ENCODE results near the gene SNRNP70. TPM values are rescaled to one million over a fixed set of nuclear protein-coding genes. Genes with fewer than 3 reads are reported as not detected.
"Not testable (repeated sequence)": the region's sequence is repeated elsewhere in the genome, so short reads cannot be mapped to it uniquely, and the experiment has no call there.

The SNRNP70 gene
- total and polyA plus RNA-seq, 4 donors = 125 to 463 (median 293) TPM

DNA sequence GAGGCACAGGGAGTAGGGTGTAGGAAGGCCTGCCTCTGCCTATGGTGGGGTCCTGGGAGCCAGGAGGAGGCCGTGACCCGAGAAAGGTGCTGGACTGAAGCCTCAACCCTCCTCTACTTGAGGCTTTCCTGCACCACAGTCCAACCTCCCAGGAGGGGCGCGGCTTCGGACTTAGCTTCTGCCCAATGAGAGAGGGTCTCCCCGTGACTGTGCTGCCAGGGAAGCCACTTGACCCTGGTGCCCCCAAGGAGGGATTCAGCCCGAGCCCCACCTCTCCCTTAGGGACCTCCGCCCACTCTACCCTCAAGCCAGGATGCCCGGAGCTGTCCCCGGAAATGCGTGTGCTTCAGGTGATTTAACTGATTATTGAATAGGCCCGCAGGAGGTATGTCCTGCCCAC, 36.2 kb upstream of the SNRNP70 start, which contains the start of gene CGB8:
Gene CGB8 (minus strand): TSS at position 101 of the 400 bp plus-strand sequence. CDS start 372 bp downstream, outside the sequence.
- H3K27me3 ChIP-seq (ENCODE audit: control insufficient read depth, insufficient read depth, low read length); H3K4me3 ChIP-seq (ENCODE audit: low read depth, low read length); H3K9me3 ChIP-seq (ENCODE audit: control insufficient read depth, insufficient read depth, low read length); H3K4me1 ChIP-seq (ENCODE audit: control insufficient read depth, insufficient read depth, low read length); H3K36me3 ChIP-seq (ENCODE audit: control insufficient read depth, insufficient read depth, low read length); H3K27ac ChIP-seq (ENCODE audit: low read depth, low read length); DNase-seq (ENCODE audit: low read depth in 4 of 6, low spot score in 6 of 6): not testable (repeated sequence)
- 68% methylated on average over 2 of the region's 12 CpGs for WGBS (ENCODE audit: insufficient coverage)

DNA sequence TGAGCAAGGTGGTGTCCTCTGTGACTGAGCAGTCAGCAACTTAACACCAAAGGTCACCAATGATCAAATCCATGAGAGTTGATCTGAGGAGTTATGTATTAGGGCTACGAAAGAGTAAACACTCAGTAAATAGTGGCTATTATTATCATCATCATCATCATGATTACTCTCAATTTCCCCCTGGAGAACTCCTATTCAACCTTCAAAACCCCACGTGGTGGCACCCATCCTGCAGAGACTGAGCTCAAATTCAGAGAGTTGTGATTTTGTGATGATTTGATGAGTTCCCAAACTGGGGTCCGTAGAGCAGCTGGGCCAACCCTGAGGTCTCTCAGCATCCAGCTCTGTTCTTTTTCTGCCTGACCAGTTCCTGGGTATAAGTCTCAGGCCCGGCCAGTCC, 35.4 kb upstream of the SNRNP70 start:
- H3K4me3 ChIP-seq (ENCODE audit: low read depth, low read length); H3K4me1 ChIP-seq (ENCODE audit: control insufficient read depth, insufficient read depth, low read length); H3K27ac ChIP-seq (ENCODE audit: low read depth, low read length); H3K9me3 ChIP-seq (ENCODE audit: control insufficient read depth, insufficient read depth, low read length); DNase-seq (ENCODE audit: low read depth in 4 of 6, low spot score in 6 of 6); H3K36me3 ChIP-seq (ENCODE audit: control insufficient read depth, insufficient read depth, low read length); H3K27me3 ChIP-seq (ENCODE audit: control insufficient read depth, insufficient read depth, low read length): not testable (repeated sequence)
- no CpG with 5 or more reads among the region's 4 CpGs for WGBS (ENCODE audit: insufficient coverage)

- DNase-seq (ENCODE audit: low read depth in 4 of 6, low spot score in 6 of 6); H3K27ac ChIP-seq (ENCODE audit: low read depth, low read length); H3K4me3 ChIP-seq (ENCODE audit: low read depth, low read length); H3K9me3 ChIP-seq (ENCODE audit: control insufficient read depth, insufficient read depth, low read length); H3K27me3 ChIP-seq (ENCODE audit: control insufficient read depth, insufficient read depth, low read length); H3K36me3 ChIP-seq (ENCODE audit: control insufficient read depth, insufficient read depth, low read length); H3K4me1 ChIP-seq (ENCODE audit: control insufficient read depth, insufficient read depth, low read length): not testable (repeated sequence)
- 88% methylated on average over 22 of the region's 24 CpGs for WGBS (ENCODE audit: insufficient coverage)
Measured at GRCh38 chr19:49050376-49051033, 34.7 kb upstream of the SNRNP70 start.

DNA sequence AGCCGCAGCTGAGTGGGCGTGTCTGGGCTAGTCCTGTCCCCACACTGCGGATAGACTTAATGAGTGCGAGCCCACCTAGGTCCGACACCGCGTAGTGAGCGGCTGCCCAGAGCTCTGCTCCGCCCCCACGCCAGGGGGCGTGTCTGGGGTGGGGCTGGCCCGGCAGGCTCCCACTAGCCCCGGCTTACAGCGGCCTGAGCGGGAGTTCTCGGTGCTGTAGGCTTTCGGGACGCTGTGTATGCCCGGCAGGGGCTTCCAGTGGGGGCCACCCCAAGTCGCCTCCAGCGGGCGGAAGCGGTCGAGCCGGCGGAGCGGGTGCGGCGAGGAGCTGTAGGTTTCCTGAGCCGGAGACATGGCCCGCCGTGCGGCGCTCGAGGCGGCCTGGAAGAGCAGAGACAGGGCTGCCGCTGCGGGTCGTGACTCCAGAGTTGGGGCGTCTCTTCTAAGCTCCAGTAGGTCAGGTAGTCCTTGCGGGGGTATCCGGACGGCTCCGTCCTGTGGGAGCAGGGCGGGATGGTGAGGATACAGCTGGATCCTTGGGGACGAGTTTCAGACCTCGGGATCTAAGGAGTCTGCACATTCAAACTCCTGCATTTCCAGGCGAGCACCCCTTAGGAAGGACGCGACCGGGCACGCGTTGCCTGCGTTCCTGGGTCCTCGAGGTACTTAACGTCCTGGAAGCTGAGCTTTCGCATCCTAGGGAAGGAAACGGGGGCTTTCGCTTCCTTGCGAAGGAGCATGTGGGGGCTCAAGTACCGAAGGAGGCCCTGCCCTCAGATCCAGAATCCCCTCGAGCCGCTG, 28.9 kb upstream of the SNRNP70 start:
- Histone ChIP-seq H3K4me1 (ENCODE audit: control insufficient read depth, insufficient read depth, low read length) (peaks cover 26% of the 10 kb centered on the region), H3K9me3 (ENCODE audit: control insufficient read depth, insufficient read depth, low read length) (no peaks in the 10 kb centered on the region), H3K27ac (ENCODE audit: low read depth, low read length) (no peak overlapping the region), H3K27me3 (ENCODE audit: control insufficient read depth, insufficient read depth, low read length) (peaks cover 45% of the 10 kb centered on the region), H3K36me3 (ENCODE audit: control insufficient read depth, insufficient read depth, low read length) (no peaks in the 10 kb centered on the region), H3K4me3 (ENCODE audit: low read depth, low read length) (peak overlapping the region; percentile 33)
- WGBS (ENCODE audit: insufficient coverage) = under 1% methylated on average over 63 of the region's 63 CpGs
- peak in 2 of 6 donors; percentile 32 to 42 for DNase-seq (ENCODE audit: low read depth in 4 of 6, low spot score in 6 of 6)

DNA sequence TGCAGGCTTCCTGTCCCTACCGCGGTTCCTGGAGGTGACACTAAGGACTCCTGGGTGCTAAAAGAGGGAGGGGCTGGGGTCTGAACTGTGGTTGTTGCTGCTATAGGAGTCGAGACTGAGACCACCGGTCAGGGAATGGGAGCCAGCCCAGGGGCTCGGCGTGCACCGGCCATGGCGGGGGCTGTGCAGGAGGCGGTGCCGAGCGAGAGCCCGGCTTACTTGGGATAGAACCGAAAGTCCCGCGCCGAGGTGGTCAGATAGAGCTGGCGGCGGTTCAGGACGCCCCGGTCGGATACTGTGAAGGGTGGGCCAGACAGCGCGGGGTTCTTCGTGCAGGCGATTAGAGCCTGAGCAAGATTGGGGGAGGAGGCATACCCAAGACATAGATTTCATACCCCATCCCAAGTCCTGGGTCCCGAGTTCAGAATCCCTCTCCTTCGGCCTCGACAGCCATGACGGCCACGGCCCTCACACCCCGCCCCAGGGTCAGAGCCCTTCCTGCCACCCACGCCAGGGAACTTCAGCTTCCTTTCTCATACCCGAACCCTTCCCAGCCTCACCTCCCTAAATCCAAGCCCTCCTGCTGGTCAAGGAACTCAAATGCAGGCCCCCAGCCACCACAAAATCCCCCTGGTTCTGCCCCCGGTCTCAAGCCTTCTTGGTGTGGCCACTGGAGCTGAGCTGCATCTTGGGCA, 28.2 kb upstream of the SNRNP70 start:
- H3K27me3 ChIP-seq (ENCODE audit: control insufficient read depth, insufficient read depth, low read length) = peaks cover 47% of the 10 kb centered on the region
- 6% methylated on average over 29 of the region's 34 CpGs for WGBS (ENCODE audit: insufficient coverage)

GRCh38 chr19:49057636-49058234, 27.5 kb upstream of the SNRNP70 start, which contains the start of gene CGB7:
CGB7 (minus strand) TSS chr19:49057749; CDS start chr19:49055375, 2,374 bp downstream.
- no peaks in the 10 kb centered on the region for H3K9me3 ChIP-seq (ENCODE audit: control insufficient read depth, insufficient read depth, low read length)
- WGBS (ENCODE audit: insufficient coverage) = 2% methylated on average over 36 of the region's 38 CpGs
- peaks cover 26% of the 10 kb centered on the region for H3K4me1 ChIP-seq (ENCODE audit: control insufficient read depth, insufficient read depth, low read length)
- peaks cover 47% of the 10 kb centered on the region for H3K27me3 ChIP-seq (ENCODE audit: control insufficient read depth, insufficient read depth, low read length)
- peak in 2 of 6 donors; percentile 16 to 52 for DNase-seq (ENCODE audit: low read depth in 4 of 6, low spot score in 6 of 6)
- no peak within 1 kb of the TSS for H3K27ac ChIP-seq (ENCODE audit: low read depth, low read length)
- peak within 1 kb of the TSS; percentile 33 for H3K4me3 ChIP-seq (ENCODE audit: low read depth, low read length)
- H3K36me3 ChIP-seq (ENCODE audit: control insufficient read depth, insufficient read depth, low read length) = no peaks in the 10 kb centered on the region

More for the DNA sequence above, 28.2 kb upstream of the SNRNP70 start:
- H3K4me1 ChIP-seq (ENCODE audit: control insufficient read depth, insufficient read depth, low read length) = peaks cover 26% of the 10 kb centered on the region
- H3K4me3 ChIP-seq (ENCODE audit: low read depth, low read length) = peak overlapping the region; percentile 33
- not testable (repeated sequence) for H3K27ac ChIP-seq (ENCODE audit: low read depth, low read length); DNase-seq (ENCODE audit: low read depth in 4 of 6, low spot score in 6 of 6); H3K9me3 ChIP-seq (ENCODE audit: control insufficient read depth, insufficient read depth, low read length); H3K36me3 ChIP-seq (ENCODE audit: control insufficient read depth, insufficient read depth, low read length)

DNA sequence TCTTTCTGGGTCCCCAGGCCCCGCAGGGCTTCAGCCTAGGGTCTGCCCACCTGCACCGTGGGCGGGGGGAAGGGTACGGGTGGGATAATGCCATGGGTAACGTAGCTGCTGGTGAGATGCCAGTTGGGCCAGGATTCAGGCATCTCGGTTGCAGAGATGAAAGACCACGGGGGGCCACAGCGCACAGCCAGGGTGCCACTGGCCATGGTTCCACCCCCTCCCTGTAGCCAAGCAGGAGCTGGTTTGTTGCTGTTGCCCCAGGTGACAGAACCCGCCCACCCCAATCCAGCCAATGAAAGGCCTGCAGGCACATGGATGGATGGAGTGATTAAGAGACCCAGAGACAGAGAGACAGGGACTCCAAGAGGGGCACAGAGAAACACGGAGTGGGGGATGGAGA, 26.7 kb upstream of the SNRNP70 start:
- peak in 1 of 6 donors; percentile 38 for DNase-seq (ENCODE audit: low read depth in 4 of 6, low spot score in 6 of 6)
- Histone ChIP-seq H3K27me3 (ENCODE audit: control insufficient read depth, insufficient read depth, low read length) (peaks cover 49% of the 10 kb centered on the region), H3K36me3 (ENCODE audit: control insufficient read depth, insufficient read depth, low read length) (no peaks in the 10 kb centered on the region), H3K4me1 (ENCODE audit: control insufficient read depth, insufficient read depth, low read length) (peaks cover 26% of the 10 kb centered on the region), H3K4me3 (ENCODE audit: low read depth, low read length) (no peak overlapping the region), H3K9me3 (ENCODE audit: control insufficient read depth, insufficient read depth, low read length) (no peaks in the 10 kb centered on the region), H3K27ac (ENCODE audit: low read depth, low read length) (no peak overlapping the region)
- WGBS (ENCODE audit: insufficient coverage) = 18% methylated on average over 6 of the region's 10 CpGs

- DNase-seq (ENCODE audit: low read depth in 4 of 6, low spot score in 6 of 6) = no peak
- Histone ChIP-seq H3K27me3 (ENCODE audit: control insufficient read depth, insufficient read depth, low read length) (peaks cover 54% of the 10 kb centered on the region), H3K4me3 (ENCODE audit: low read depth, low read length) (no peak overlapping the region), H3K27ac (ENCODE audit: low read depth, low read length) (no peak overlapping the region), H3K4me1 (ENCODE audit: control insufficient read depth, insufficient read depth, low read length) (peaks cover 26% of the 10 kb centered on the region), H3K9me3 (ENCODE audit: control insufficient read depth, insufficient read depth, low read length) (no peaks in the 10 kb centered on the region), H3K36me3 (ENCODE audit: control insufficient read depth, insufficient read depth, low read length) (no peaks in the 10 kb centered on the region)
- 57% methylated on average over 9 of the region's 9 CpGs for WGBS (ENCODE audit: insufficient coverage)
Measured at GRCh38 chr19:49059053-49059452, 26.2 kb upstream of the SNRNP70 start.

DNA sequence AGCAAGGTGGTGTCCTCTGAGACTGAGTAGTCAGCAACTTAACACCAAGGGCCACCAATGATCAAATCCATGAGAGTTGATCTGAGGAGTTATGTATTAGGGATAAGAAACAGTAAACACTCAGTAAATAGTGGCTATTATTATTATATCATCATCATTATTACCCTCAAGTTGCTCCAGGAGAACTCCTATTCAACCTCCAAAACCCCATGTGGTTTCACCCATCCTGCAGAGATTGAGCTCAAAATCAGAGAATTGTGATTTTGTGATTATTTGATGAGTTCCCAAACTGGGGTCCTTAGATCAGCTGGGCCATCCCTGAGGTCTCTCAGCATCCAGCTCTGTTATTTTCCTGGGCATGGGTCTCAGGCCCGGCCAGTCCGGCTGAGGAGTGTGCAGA, 24.3 kb upstream of the SNRNP70 start:
- 96% methylated on average over 2 of the region's 2 CpGs for WGBS (ENCODE audit: insufficient coverage)
- H3K27ac ChIP-seq (ENCODE audit: low read depth, low read length) = no peak overlapping the region
- peaks cover 34% of the 10 kb centered on the region for H3K4me1 ChIP-seq (ENCODE audit: control insufficient read depth, insufficient read depth, low read length)
- no peak for DNase-seq (ENCODE audit: low read depth in 4 of 6, low spot score in 6 of 6)
- no peak overlapping the region for H3K4me3 ChIP-seq (ENCODE audit: low read depth, low read length)
- no peaks in the 10 kb centered on the region for H3K9me3 ChIP-seq (ENCODE audit: control insufficient read depth, insufficient read depth, low read length)
- no peaks in the 10 kb centered on the region for H3K36me3 ChIP-seq (ENCODE audit: control insufficient read depth, insufficient read depth, low read length)
- peaks cover 63% of the 10 kb centered on the region for H3K27me3 ChIP-seq (ENCODE audit: control insufficient read depth, insufficient read depth, low read length)
